Effector memory CD4-positive, alpha-beta T cell (primary cell): Measurements from ENCODE around the gene FARP1.

Experiments used
- DNase-seq, 3 donors: peaks; one replicate each; pipeline ENCODE4 v3.0.0-alpha.2; 2020
- H3K27ac ChIP-seq: 2 replicates; pipeline ENCODE4 v1.7.0; 2013; ENCODE audit warnings: mild to moderate bottlenecking, low read length, moderate library complexity; ENCODE audit not compliant: insufficient read depth, poor library complexity, severe bottlenecking
- H3K27me3 ChIP-seq: replicated peaks from 2 replicates; pipeline ENCODE4 v1.7.0; 2013; ENCODE audit warnings: mild to moderate bottlenecking, low read length; ENCODE audit not compliant: insufficient read depth, control insufficient read depth, poor library complexity, severe bottlenecking
- H3K36me3 ChIP-seq: 2 replicates; pipeline ENCODE4 v1.7.0; 2013; ENCODE audit warnings: mild to moderate bottlenecking, low read length, moderate library complexity; ENCODE audit not compliant: control insufficient read depth, insufficient read depth
- H3K4me1 ChIP-seq: 2 replicates; pipeline ENCODE4 v1.7.0; 2013; ENCODE audit warnings: low read length, mild to moderate bottlenecking; ENCODE audit not compliant: control insufficient read depth, insufficient read depth, poor library complexity, severe bottlenecking
- H3K4me3 ChIP-seq: 2 replicates; pipeline ENCODE4 v1.7.0; 2013; ENCODE audit warnings: low read length, low read depth, mild to moderate bottlenecking; ENCODE audit not compliant: insufficient read depth, poor library complexity, severe bottlenecking
- H3K9me3 ChIP-seq: 2 replicates; pipeline ENCODE4 v1.7.0; 2013; ENCODE audit warnings: mild to moderate bottlenecking, low read length, moderate library complexity; ENCODE audit not compliant: control insufficient read depth

The FARP1 gene

DNA sequence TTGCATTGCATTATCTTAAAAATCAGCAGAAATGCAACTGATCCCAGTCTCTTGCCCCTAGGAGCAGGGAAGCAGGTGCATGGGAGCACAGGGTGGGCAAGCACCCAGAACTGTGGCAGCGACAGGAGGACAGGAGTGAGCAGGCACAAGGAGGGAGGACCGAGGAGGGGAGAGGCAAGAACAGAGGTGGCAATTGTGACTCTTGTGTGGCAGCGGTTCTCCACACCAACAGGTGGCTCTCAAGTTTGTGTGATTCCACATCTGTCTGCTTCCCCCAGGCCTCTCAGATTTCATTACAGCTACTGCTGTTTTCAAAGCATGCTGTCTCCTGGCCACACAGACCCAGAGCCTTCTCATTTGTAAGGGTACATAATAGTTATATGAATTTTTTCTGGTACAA, 325.5 kb downstream of the FARP1 start:
- Histone ChIP-seq H3K4me1 (no peaks in the 10 kb centered on the region), H3K9me3 (no peaks in the 10 kb centered on the region), H3K27ac (no peak overlapping the region), H3K36me3 (peaks cover 75% of the 10 kb centered on the region), H3K27me3 (no peaks in the 10 kb centered on the region), H3K4me3 (no peak overlapping the region)
- no peak for DNase-seq

- peaks cover 75% of the 10 kb centered on the region for H3K36me3 ChIP-seq
- H3K27ac ChIP-seq, result no peak overlapping the region
- H3K4me3 ChIP-seq, result no peak overlapping the region
- H3K9me3 ChIP-seq, result no peaks in the 10 kb centered on the region
- H3K4me1 ChIP-seq, result no peaks in the 10 kb centered on the region
- no peak for DNase-seq
- H3K27me3 ChIP-seq, result no peaks in the 10 kb centered on the region
These were observed 326.0 kb downstream of the FARP1 start for GRCh38 chr13:98468929-98469328.

GRCh38 chr13:98470920-98471319, 328.0 kb downstream of the FARP1 start:
- no peaks in the 10 kb centered on the region for H3K9me3 ChIP-seq
- no peak overlapping the region for H3K27ac ChIP-seq
- DNase-seq, result no peak
- H3K4me3 ChIP-seq, result no peak overlapping the region
- H3K27me3 ChIP-seq, result no peaks in the 10 kb centered on the region
- H3K4me1 ChIP-seq, result peaks cover 7% of the 10 kb centered on the region
- H3K36me3 ChIP-seq, result peaks cover 76% of the 10 kb centered on the region

GRCh38 chr13:98471934-98472333, 329.0 kb downstream of the FARP1 start:
- Histone ChIP-seq H3K9me3 (no peaks in the 10 kb centered on the region), H3K27ac (no peak overlapping the region), H3K36me3 (peaks cover 67% of the 10 kb centered on the region), H3K4me1 (peaks cover 16% of the 10 kb centered on the region), H3K27me3 (no peaks in the 10 kb centered on the region), H3K4me3 (no peak overlapping the region)
- DNase-seq, result no peak

- H3K9me3 ChIP-seq, result no peaks in the 10 kb centered on the region
These were observed 330.4 kb downstream of the FARP1 start for GRCh38 chr13:98473135-98473787.

GRCh38 chr13:98473788-98474144, 330.9 kb downstream of the FARP1 start:
- no peaks in the 10 kb centered on the region for H3K27me3 ChIP-seq
- H3K27ac ChIP-seq, result peak overlapping the region; percentile 27
- H3K4me3 ChIP-seq, result no peak overlapping the region
- peaks cover 34% of the 10 kb centered on the region for H3K4me1 ChIP-seq
- no peak for DNase-seq
- H3K36me3 ChIP-seq, result peaks cover 53% of the 10 kb centered on the region
- H3K9me3 ChIP-seq, result no peaks in the 10 kb centered on the region

More at GRCh38 chr13:98473135-98473787, 330.4 kb downstream of the FARP1 start:
- H3K36me3 ChIP-seq, result peaks cover 58% of the 10 kb centered on the region
- no peak for DNase-seq
- H3K27ac ChIP-seq, result peak overlapping the region; percentile 27
- no peak overlapping the region for H3K4me3 ChIP-seq
- H3K27me3 ChIP-seq, result no peaks in the 10 kb centered on the region
- H3K4me1 ChIP-seq, result peaks cover 29% of the 10 kb centered on the region

DNA sequence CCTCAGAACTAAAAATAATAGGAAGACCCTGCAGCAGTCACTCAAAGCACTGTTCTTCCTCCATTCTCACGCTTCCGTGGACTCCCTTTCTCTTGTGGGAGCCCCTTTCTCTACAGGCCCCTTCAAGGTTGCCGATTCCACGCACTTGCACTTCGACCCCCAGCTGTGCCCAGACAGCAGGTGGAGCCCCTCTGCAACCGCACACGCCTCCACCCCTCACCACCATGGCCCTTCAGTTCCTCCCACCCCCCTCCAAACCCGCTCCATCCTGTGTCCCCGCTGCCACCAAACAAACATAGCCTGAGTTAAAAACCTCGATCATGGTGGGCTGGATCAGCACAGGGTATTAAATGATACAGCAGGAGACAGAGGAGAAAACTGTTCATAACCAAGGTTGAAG, 331.4 kb downstream of the FARP1 start:
- H3K4me3 ChIP-seq, result no peak overlapping the region
- no peak for DNase-seq
- peaks cover 48% of the 10 kb centered on the region for H3K36me3 ChIP-seq
- no peaks in the 10 kb centered on the region for H3K9me3 ChIP-seq
- peaks cover 38% of the 10 kb centered on the region for H3K4me1 ChIP-seq
- H3K27ac ChIP-seq, result no peak overlapping the region
- no peaks in the 10 kb centered on the region for H3K27me3 ChIP-seq

GRCh38 chr13:98474761-98475160, 331.9 kb downstream of the FARP1 start:
- peaks cover 43% of the 10 kb centered on the region for H3K4me1 ChIP-seq
- peak overlapping the region; percentile 82 for H3K27ac ChIP-seq
- peaks cover 46% of the 10 kb centered on the region for H3K36me3 ChIP-seq
- H3K4me3 ChIP-seq, result no peak overlapping the region
- no peaks in the 10 kb centered on the region for H3K27me3 ChIP-seq
- H3K9me3 ChIP-seq, result no peaks in the 10 kb centered on the region
- no peak for DNase-seq

DNA sequence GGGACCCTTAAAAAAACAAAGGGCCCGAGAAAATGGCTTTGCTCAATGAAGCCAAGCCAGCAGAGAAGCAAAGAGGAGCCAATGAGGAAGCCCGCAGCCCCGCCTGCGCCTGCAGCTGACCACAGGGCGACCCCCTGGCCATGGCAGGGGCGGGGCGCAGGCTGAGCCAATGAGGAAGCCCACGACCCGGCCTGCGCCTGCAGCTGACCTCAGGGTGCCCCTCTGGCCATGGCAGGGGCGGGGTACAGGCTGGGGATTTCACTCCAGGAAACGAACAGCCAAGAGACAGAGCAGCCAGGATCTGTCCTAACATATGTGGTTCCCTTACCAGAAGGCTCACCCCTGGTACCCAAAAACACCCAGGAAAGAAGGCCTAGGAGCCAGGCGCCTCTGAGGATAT, 332.6 kb downstream of the FARP1 start:
- peaks cover 44% of the 10 kb centered on the region for H3K4me1 ChIP-seq
- peaks cover 38% of the 10 kb centered on the region for H3K36me3 ChIP-seq
- peak overlapping the region; percentile 82 for H3K27ac ChIP-seq
- DNase-seq, result no peak
- H3K4me3 ChIP-seq, result no peak overlapping the region
- no peaks in the 10 kb centered on the region for H3K9me3 ChIP-seq
- H3K27me3 ChIP-seq, result no peaks in the 10 kb centered on the region

GRCh38 chr13:98476106-98476505, 333.2 kb downstream of the FARP1 start:
- Histone ChIP-seq H3K27me3 (no peaks in the 10 kb centered on the region), H3K9me3 (no peaks in the 10 kb centered on the region), H3K4me3 (no peak overlapping the region), H3K36me3 (peaks cover 35% of the 10 kb centered on the region), H3K4me1 (peaks cover 44% of the 10 kb centered on the region), H3K27ac (peak overlapping the region; percentile 82)
- peak; percentile 67 to 76 (median 70) for DNase-seq
